Caco-2 (cell line): Measurements from ENCODE around the gene H1-8. TPM values are rescaled to one million over a fixed set of nuclear protein-coding genes. Genes with fewer than 3 reads are reported as not detected.

Experiments used
- BruUV-seq: library from RNA; stranded (reverse); fragments of 400-500 nt; replicated peaks from 2 replicates; lab custom pipeline; 2021; lab: Mats Ljungman, UMichigan
- CTCF ChIA-PET: fragments of 300-600 bp; sonication (Branson Sonifier 250); formaldehyde crosslinking; loops from one replicate; lab custom pipeline; 2022; ENCODE audit warnings: antibody characterized with exemption; lab: Charles Lee
- POLR2A ChIA-PET: fragments of 300-600 bp; sonication (Branson Sonifier 250); formaldehyde crosslinking; loops from one replicate; lab custom pipeline; 2022; ENCODE audit warnings: antibody characterized with exemption; lab: Charles Lee
- DNase-seq, 2 experiments: peaks; one replicate each; pipeline versions ENCODE4 v3.0.0 to v3.0.0-alpha.2; 2020 to 2022
- H3K27me3 ChIP-seq: replicated peaks from 2 replicates; pipeline ENCODE4 v1.6.0; 2011; ENCODE audit warnings: low read length; ENCODE audit not compliant: control insufficient read depth, insufficient read depth
- H3K36me3 ChIP-seq: 2 replicates; pipeline ENCODE4 v1.5.1; 2011; ENCODE audit warnings: low read length; ENCODE audit not compliant: control insufficient read depth, insufficient read depth
- H3K4me1 ChIP-seq: fragments of 250-450 bp; sonication (Bioruptor Pico); 2 replicates; pipeline ENCODE4 v1.5.1; 2020; ENCODE audit warnings: mild to moderate bottlenecking
- H3K4me3 ChIP-seq: 2 replicates; pipeline ENCODE4 v1.5.1; 2011; ENCODE audit warnings: low read depth, mild to moderate bottlenecking, control low read depth, low read length
- H3K9me3 ChIP-seq: fragments of 250-450 bp; sonication (Bioruptor Pico); 2 replicates; pipeline ENCODE4 v1.5.1; 2020; ENCODE audit warnings: mild to moderate bottlenecking, moderate library complexity
- H3K27ac Mint-ChIP-seq: one replicate; pipeline ENCODE4 v1.8.0; 2022; ENCODE audit warnings: mixed read lengths; ENCODE audit not compliant: unreplicated experiment
- H3K27me3 Mint-ChIP-seq: one replicate; pipeline ENCODE4 v1.8.0; 2022; ENCODE audit warnings: mixed read lengths; ENCODE audit not compliant: insufficient read depth, unreplicated experiment
- H3K36me3 Mint-ChIP-seq: one replicate; pipeline ENCODE4 v1.8.0; 2022; ENCODE audit warnings: mild to moderate bottlenecking, mixed read lengths; ENCODE audit not compliant: insufficient read depth, unreplicated experiment
- H3K4me1 Mint-ChIP-seq: one replicate; pipeline ENCODE4 v1.8.0; 2022; ENCODE audit warnings: low read depth, mixed read lengths; ENCODE audit not compliant: unreplicated experiment
- H3K4me3 Mint-ChIP-seq: one replicate; pipeline ENCODE4 v1.8.0; 2022; ENCODE audit warnings: mild to moderate bottlenecking, moderate library complexity, mixed read lengths; ENCODE audit not compliant: unreplicated experiment
- H3K9me3 Mint-ChIP-seq: one replicate; pipeline ENCODE4 v1.8.0; 2022; ENCODE audit warnings: mixed read lengths; ENCODE audit not compliant: unreplicated experiment
- intact Hi-C: fragments of 100-400 bp; cut with micrococcal nuclease; formaldehyde crosslinking; loops from one replicate; pipeline ENCODE4 v1.10.0; 2022; ENCODE audit not compliant: unreplicated experiment
- total RNA-seq: library from RNA; stranded (reverse); gene quantifications from 2 replicates; pipeline ENCODE4 v1.2.3, GENCODE V29; 2022
- TF ChIP-seq, protein P1 (sequence below), 2 experiments: fragments of 200-600 bp in 1 of 2; IDR thresholded peaks; 1 replicate in 1 of 2; 2 replicates in 1 of 2; pipeline versions ENCODE4 v1.5.1 to v1.8.0; 2011 to 2022; ENCODE audit warnings: antibody characterized with exemption in 1 of 2, control low read depth in 1 of 2, inconsistent platforms in 1 of 2, low read depth in 1 of 2, low read length in 1 of 2, mild to moderate bottlenecking in 1 of 2, moderate library complexity in 1 of 2; ENCODE audit not compliant: insufficient read depth in 1 of 2, severe bottlenecking in 1 of 2, unreplicated experiment in 1 of 2

Gene H1-8
- total RNA-seq, 1 experiment from 2014 or later = not detected

DNA sequence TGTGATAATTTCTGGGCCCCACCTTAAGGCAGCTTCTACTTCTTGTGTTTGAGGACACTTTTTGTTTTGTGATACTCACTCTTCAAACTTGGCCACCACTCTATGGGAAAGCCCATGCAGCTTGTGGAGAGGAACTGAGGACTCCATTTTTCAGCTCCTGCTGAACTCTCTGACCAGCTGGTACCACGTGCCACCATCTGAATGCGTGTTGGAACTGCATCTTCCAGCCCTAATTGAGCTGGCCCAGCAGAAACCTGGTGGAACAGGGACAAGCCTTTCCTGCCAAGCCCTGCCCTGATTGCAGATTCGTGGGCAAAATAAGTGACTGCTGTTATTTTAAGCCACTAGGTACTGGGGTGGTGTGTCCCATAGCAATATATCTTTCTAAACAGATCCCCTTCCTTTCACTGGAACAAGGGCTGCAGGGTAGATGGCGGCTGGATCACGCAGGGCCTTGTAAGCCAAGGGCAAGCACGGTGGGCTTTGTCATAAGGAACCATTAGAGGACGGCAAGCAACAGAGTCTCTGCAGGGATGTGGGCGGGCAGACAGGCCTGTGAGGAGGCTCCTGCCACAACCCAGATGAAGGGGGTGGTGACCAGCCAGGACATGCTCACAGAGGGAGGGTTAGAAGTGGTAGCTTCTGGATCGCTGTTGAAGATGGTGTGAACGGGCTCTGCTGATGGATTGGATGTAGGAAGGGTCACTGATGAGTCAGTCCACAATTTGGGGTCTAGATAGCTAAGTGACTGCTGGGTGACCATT is 9.5 kb downstream of the H1-8 start:
- Mint-ChIP-seq H3K27ac (no peak overlapping the region), H3K4me3 (no peak overlapping the region), H3K36me3 (no peaks in the 10 kb centered on the region), H3K9me3 (no peaks in the 10 kb centered on the region), H3K4me1 (no peaks in the 10 kb centered on the region), H3K27me3 (peaks cover 3% of the 10 kb centered on the region)
- DNase-seq = no peak
- H3K4me1 ChIP-seq = no peaks in the 10 kb centered on the region
- TF ChIP-seq, protein P1, sequence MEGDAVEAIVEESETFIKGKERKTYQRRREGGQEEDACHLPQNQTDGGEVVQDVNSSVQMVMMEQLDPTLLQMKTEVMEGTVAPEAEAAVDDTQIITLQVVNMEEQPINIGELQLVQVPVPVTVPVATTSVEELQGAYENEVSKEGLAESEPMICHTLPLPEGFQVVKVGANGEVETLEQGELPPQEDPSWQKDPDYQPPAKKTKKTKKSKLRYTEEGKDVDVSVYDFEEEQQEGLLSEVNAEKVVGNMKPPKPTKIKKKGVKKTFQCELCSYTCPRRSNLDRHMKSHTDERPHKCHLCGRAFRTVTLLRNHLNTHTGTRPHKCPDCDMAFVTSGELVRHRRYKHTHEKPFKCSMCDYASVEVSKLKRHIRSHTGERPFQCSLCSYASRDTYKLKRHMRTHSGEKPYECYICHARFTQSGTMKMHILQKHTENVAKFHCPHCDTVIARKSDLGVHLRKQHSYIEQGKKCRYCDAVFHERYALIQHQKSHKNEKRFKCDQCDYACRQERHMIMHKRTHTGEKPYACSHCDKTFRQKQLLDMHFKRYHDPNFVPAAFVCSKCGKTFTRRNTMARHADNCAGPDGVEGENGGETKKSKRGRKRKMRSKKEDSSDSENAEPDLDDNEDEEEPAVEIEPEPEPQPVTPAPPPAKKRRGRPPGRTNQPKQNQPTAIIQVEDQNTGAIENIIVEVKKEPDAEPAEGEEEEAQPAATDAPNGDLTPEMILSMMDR (IDR thresholded peaks at IDR 0.05; ENCODE audit: insufficient read depth in 1 of 2, low read depth in 1 of 2, low read length in 1 of 2, severe bottlenecking in 1 of 2, unreplicated experiment in 1 of 2) = no peak
- ChIA-PET CTCF (interaction anchor here (1.2 kb wide), 1 partner anchor 62 kb away, joined by 13 read pairs; no protein-coding TSS in a partner anchor), POLR2A (no interaction called here)
- no peaks in the 10 kb centered on the region for H3K27me3 ChIP-seq
- BruUV-seq = no TSS peak
- no peaks in the 10 kb centered on the region for H3K36me3 ChIP-seq
- no peak overlapping the region for H3K4me3 ChIP-seq
- intact Hi-C loops = no loop called here
- H3K9me3 ChIP-seq = no peaks in the 10 kb centered on the region

DNA sequence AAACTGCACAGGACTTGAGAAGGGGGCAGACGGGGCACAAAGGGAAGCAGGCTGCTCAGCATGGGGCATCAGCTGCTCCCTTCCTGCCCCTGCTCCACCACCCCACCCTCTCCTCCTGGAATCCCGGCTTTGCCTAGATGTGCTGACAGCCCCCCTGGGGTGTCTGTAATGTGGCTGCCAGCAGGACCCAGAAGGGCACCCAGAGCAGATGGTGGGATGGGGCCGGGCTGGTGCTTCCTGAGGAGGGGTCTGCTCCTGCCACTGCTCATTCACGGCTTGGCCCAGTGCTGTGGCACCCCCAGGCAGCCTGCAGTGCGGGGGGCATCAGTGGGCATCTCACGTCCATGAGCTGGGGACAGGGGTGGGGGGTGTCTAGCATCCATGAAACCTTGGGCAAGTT is 10.2 kb downstream of the H1-8 start:
- CTCF ChIA-PET = no interaction called here
- no TSS peak for BruUV-seq

DNA sequence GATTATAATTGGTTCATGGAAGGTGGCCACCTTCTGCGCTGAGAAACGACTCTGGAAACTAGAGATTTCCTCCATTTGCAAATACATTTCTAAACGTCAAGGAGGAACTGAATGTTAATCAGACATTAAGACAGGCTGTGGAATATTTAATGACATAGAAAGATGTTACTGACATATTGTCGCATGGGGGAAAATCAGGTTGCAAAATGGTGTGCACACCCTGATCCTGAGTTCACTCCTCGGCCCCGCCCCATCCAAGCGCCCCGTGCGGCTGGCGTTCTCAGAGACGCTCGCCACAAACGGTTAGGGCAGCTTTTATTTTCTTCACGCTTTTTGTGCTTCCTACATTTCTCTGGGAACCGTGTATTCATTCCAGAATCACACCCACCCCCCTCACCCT is 10.7 kb downstream of the H1-8 start:
- H3K4me3 Mint-ChIP-seq = no peak overlapping the region
- TF ChIP-seq, protein P1 (IDR thresholded peaks at IDR 0.05; ENCODE audit: insufficient read depth in 1 of 2, low read depth in 1 of 2, low read length in 1 of 2, severe bottlenecking in 1 of 2, unreplicated experiment in 1 of 2) = no peak
- CTCF ChIA-PET = no interaction called here
- H3K4me1 ChIP-seq = no peaks in the 10 kb centered on the region
- H3K4me1 Mint-ChIP-seq = no peaks in the 10 kb centered on the region
- no peaks in the 10 kb centered on the region for H3K36me3 Mint-ChIP-seq
- no peak overlapping the region for H3K4me3 ChIP-seq
- H3K27ac Mint-ChIP-seq = no peak overlapping the region
- no peak for DNase-seq
- no peaks in the 10 kb centered on the region for H3K27me3 ChIP-seq
- BruUV-seq = no TSS peak
- POLR2A ChIA-PET = no interaction called here
- H3K36me3 ChIP-seq = no peaks in the 10 kb centered on the region
- H3K9me3 ChIP-seq = no peaks in the 10 kb centered on the region
- no peaks in the 10 kb centered on the region for H3K9me3 Mint-ChIP-seq
- intact Hi-C loops = no loop called here
- peaks cover 3% of the 10 kb centered on the region for H3K27me3 Mint-ChIP-seq

More for the DNA sequence above, 10.2 kb downstream of the H1-8 start:
- H3K4me3 ChIP-seq = no peak overlapping the region
- Mint-ChIP-seq H3K27ac (no peak overlapping the region), H3K36me3 (no peaks in the 10 kb centered on the region), H3K9me3 (no peaks in the 10 kb centered on the region), H3K4me3 (no peak overlapping the region), H3K27me3 (peaks cover 3% of the 10 kb centered on the region), H3K4me1 (no peaks in the 10 kb centered on the region)
- POLR2A ChIA-PET = no interaction called here
- no peaks in the 10 kb centered on the region for H3K36me3 ChIP-seq
- no peak for DNase-seq
- TF ChIP-seq, protein P1 (IDR thresholded peaks at IDR 0.05; ENCODE audit: insufficient read depth in 1 of 2, low read depth in 1 of 2, low read length in 1 of 2, severe bottlenecking in 1 of 2, unreplicated experiment in 1 of 2) = no peak
- intact Hi-C loops = no loop called here
- H3K9me3 ChIP-seq = no peaks in the 10 kb centered on the region
- H3K4me1 ChIP-seq = no peaks in the 10 kb centered on the region
- H3K27me3 ChIP-seq = no peaks in the 10 kb centered on the region
